ENCODE measurements around the gene CEP170. TPM values are rescaled to one million over a fixed set of nuclear protein-coding genes. Genes with fewer than 3 reads are reported as not detected.

Gene CEP170
- total RNA-seq, 1 donor from 2014 or later, result 97.3 TPM

Other genes starting within 250 kb of the CEP170 start
- gene SDCCAG8, start 760 bp upstream of the CEP170 start, total RNA-seq (ENCODE audit: insufficient read depth, low replicate concordance), result 105 TPM

All from umbilical cord (tissue), 1 donor.